ENCODE measurements around the gene SFPQ. TPM values are rescaled to one million over a fixed set of nuclear protein-coding genes. Genes with fewer than 3 reads are reported as not detected.

Gene SFPQ
- total RNA-seq, 1 experiment from 2014 or later, result 249 TPM

DNA sequence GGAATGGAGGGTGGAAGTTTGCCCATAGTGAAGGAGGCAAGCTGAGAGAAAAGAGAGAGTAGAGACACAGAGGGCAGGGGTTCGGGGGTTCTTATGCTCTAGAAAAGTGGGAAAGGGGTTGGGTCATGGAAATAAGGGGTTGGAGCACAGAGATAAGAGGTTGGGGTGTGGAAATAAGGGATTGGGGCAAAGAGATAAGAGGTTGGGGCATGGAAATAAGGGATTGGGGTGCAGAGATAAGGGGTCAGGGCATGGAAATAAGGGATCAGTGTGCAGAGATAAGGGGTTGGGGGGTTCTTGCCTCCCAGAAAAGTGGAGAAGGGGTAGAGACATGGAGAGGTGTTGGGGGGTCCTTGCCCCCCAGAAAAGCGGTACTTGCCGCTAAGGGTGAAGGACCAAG, 56.2 kb downstream of the SFPQ start:
- Histone ChIP-seq H3K27me3 (ENCODE audit: low read length) (no peaks in the 10 kb centered on the region), H3K27ac (ENCODE audit: low read length) (no peak overlapping the region), H3K9ac (ENCODE audit: low read length) (no peak overlapping the region), H3K4me2 (ENCODE audit: low read length) (no peak overlapping the region), H3K4me1 (ENCODE audit: insufficient read depth, low read length) (no peaks in the 10 kb centered on the region), H3K36me3 (ENCODE audit: low read depth, low read length) (no peaks in the 10 kb centered on the region), H3K79me2 (ENCODE audit: low read length) (no peaks in the 10 kb centered on the region), H2AFZ (ENCODE audit: low read length) (no peak overlapping the region), H4K20me1 (ENCODE audit: low read length) (no peaks in the 10 kb centered on the region), H3K9me3 (ENCODE audit: low read length) (no peaks in the 10 kb centered on the region), H3K4me3 (ENCODE audit: low read length) (no peak overlapping the region), H3K9me2 (replicated peaks; ENCODE audit: low read length) (no peaks in the 10 kb centered on the region), H3F3A (ENCODE audit: low read length, unreplicated experiment) (no peaks in the 10 kb centered on the region)
- no peak for ATAC-seq
- ChIA-PET CTCF (no interaction called here), POLR2A (ENCODE audit: unreplicated experiment) (no interaction called here)
- BruUV-seq (replicated peaks), result no TSS peak
- no peak for DNase-seq
- TF ChIP-seq EZH2phosphoT487 (IDR thresholded peaks at IDR 0.05; ENCODE audit: borderline replicate concordance, low read length) (no peak), EZH2 (IDR thresholded peaks at IDR 0.05; ENCODE audit: low read length, unreplicated experiment) (no peak)
- TF ChIP-seq, protein P1, sequence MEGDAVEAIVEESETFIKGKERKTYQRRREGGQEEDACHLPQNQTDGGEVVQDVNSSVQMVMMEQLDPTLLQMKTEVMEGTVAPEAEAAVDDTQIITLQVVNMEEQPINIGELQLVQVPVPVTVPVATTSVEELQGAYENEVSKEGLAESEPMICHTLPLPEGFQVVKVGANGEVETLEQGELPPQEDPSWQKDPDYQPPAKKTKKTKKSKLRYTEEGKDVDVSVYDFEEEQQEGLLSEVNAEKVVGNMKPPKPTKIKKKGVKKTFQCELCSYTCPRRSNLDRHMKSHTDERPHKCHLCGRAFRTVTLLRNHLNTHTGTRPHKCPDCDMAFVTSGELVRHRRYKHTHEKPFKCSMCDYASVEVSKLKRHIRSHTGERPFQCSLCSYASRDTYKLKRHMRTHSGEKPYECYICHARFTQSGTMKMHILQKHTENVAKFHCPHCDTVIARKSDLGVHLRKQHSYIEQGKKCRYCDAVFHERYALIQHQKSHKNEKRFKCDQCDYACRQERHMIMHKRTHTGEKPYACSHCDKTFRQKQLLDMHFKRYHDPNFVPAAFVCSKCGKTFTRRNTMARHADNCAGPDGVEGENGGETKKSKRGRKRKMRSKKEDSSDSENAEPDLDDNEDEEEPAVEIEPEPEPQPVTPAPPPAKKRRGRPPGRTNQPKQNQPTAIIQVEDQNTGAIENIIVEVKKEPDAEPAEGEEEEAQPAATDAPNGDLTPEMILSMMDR (conservative IDR thresholded peaks at IDR 0.05; ENCODE audit: low read depth, low read length), result no peak
- intact Hi-C loops (cut with micrococcal nuclease), result no loop called here

Other genes with a start within 250 kb of the SFPQ start
- gene TMEM35B, start 207.8 kb downstream of the SFPQ start, total RNA-seq (2014; rRNA removed), result 10.7 and 10.9 TPM in 2 replicates
- gene ZMYM6, start 161.2 kb downstream of the SFPQ start, total RNA-seq (2014; rRNA removed), result 11.8 and 14.4 TPM in 2 replicates
- gene ZMYM1, start 113.8 kb downstream of the SFPQ start, total RNA-seq (2014; rRNA removed), result 13.6 and 17.0 TPM in 2 replicates
- gene ZMYM4, start 75.6 kb upstream of the SFPQ start, total RNA-seq (2014; rRNA removed), result 28.5 and 31.0 TPM in 2 replicates

Measured in PC-3 (cell line).